Stimulated activated naive CD4-positive, alpha-beta T cell treated with Interleukin-2 at 50 U/mL for 16 hours (primary cell): Measurements from ENCODE around the gene CAMK2N2.
"Not testable (repeated sequence)": the region's sequence is repeated elsewhere in the genome, so short reads cannot be mapped to it uniquely, and the experiment has no call there.

Source experiments
- DNase-seq: peaks from one replicate; lab custom pipeline; 2025; lab: John Stamatoyannopoulos, UW

Gene CAMK2N2

DNA sequence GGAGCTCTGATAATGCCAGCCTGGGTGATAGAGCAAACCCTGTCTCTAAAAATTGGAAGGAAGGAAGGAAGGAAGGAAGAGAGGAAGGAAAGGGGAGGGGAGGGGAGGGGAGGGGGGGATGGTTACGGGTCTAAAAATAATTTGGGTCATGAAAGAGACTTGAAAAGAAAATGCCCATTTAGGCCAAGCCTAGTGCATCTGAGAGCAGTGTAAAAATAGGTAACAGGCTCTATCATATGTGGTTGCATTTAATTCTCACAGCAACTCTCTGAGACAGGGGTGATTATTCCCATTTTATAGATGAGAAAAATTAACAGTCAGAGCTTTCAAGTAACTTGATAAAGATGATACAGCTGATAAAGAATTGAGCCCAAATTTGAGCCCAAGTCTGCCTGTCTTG lies 10.9 kb upstream of the CAMK2N2 start:
- no peak for DNase-seq

DNA sequence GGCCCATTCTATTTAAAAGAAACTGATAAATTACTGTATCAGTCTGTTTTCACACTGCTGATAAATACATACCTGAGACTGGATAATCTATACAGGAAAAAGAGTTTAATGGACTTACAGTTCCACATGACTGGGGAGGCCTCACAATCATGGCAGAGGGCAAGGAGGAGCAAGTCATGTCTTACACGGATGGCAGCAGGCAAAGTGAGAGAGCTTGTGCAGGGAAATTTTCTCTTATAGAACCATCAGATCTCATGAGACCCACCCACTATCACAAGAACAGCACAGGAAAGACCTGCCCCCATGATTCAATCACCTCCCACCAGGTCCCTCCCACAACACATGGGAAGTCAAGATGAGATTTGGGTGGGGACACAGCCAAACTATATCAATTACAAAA lies 5.9 kb upstream of the CAMK2N2 start:
- not testable (repeated sequence) for DNase-seq

DNA sequence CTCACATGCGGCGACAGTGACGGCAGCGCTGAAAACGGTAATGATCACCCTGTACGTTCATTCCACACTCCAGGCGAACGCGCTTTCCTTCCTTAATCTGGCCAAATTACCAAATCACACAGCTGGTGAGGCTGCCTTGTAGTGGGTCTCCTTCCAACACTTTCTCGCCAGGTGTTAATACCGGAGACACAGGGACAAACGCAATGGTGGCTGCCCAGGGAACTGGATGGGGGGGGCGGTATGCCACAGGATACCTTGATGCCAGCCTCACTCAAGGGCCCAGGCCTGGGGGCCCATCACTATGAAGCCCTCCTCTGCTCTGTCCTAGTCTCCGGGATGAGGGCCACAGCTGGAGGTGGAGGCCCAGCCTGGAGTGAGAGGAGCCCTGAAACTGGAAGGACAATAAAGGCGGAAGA lies 1.4 kb upstream of the CAMK2N2 start:
- no peak for DNase-seq

DNA sequence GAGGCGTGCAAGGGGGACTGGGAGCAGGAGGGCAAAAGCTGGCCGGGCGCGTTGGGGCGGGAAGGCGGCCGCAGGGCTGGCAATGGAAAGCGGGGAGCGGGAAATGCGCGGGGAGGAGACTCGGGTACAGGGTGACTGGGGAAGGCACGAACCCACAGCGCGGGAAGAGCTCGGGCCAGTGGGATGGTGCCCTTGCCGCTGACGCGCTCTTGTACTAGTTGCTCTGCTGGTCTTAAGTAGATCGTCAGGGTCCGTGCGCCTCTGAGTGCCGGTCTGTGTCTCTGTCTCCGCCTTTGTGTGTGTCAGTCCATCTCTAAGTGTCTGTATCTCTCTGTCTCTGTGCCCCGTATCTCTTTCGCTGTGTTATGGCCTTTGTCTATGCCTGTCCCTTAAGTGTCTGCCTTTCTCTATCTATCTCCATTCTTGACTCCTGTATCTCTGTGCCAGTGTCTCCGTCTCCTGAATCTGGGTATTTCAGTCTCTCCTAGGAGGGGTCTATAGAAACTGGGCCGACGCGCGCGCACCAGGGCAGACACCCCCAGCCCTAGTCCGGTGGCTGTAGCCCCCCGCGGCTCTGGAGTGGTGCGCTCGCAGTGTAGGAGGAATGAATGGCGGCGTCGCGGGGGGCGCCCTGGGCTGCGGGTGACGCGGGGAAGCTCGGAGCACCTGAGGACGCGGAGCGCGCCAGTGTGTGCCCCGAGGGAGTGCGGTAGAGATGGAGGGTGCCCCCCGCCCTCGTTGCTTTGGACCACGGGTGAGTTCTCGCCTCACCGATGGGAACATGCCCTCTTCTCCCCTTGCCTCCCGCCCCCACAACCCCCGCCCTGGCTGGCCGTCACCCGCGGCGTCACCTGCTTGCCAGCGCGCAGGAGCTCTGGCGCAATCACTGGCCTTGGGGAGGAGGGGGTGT lies 756 bp upstream of the CAMK2N2 start:
- DNase-seq = peak; percentile 29

DNA sequence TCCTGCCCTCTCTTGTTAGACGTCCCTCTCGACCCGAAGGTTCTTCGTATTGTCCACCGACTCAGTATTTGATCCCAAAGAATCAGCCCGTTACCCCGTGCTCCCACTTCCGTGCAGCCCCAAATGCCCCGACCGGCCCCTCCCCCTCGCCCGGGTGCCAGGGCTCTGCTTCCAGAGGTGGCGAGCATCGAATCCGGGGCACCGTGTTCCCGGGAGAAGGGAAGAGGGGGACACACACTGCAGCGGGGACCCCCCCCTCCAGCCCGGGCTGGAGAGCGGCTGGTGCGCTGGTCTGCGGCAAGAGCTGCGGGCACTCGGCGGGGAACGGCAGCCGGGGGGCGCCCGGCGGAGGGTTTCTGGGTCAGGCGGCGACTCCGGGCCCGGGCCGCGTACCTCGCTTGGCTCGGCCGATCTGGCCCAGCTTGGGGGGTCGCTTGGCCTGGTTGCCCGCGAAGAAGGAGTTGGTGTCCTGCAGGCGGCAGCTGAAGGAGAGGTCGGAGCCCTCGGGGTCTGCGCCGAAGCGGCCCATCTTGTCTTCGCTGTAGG lies 556 bp downstream of the CAMK2N2 start:
- no peak for DNase-seq

DNA sequence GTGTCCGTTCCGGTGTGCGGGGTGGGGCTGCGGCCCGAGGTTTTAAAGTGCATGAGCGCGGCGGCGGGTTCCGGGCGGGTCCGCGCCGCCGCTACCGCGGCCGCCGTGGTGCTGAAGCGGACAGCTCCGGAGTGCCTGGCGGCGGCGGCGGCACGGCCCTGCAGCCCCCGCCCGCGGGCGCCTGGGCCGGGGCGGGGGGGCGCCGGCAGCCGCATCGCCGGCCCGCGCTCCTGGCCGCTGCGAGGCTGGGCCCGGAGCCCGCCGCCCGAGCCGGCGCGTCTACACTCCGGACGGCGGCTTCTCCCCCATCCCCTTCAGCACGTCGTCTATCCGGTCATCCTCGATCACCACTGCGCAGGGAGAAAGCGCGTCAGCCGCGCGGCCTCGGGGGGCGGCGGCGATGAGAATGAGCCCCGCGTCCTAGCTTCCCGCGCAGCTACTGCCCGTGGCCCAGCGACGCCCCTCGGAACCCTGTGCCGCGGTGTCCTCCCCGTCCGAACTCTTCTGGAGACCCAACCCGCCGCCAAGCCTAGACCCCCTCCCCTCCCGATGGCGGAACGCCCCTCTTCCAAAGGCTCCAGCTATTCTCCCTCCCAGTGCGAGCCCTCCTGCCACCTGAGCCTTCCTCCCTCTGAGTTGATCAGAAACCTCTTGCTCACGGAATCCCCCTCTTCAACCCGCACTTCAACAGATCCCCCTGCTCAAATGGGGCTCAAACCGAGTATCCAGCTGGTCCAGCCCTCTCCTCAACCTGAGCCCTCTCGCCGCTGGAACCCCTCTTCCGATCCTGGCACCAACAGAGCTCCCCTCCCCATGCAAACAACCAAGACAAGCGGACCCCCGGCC lies 1.3 kb downstream of the CAMK2N2 start:
- DNase-seq = peak; percentile 24

GRCh38 chr3:184259396-184259877 lies 1.9 kb downstream of the CAMK2N2 start:
- DNase-seq = no peak

- no peak for DNase-seq
These were observed 2.4 kb downstream of the CAMK2N2 start for GRCh38 chr3:184258926-184259325.

DNA sequence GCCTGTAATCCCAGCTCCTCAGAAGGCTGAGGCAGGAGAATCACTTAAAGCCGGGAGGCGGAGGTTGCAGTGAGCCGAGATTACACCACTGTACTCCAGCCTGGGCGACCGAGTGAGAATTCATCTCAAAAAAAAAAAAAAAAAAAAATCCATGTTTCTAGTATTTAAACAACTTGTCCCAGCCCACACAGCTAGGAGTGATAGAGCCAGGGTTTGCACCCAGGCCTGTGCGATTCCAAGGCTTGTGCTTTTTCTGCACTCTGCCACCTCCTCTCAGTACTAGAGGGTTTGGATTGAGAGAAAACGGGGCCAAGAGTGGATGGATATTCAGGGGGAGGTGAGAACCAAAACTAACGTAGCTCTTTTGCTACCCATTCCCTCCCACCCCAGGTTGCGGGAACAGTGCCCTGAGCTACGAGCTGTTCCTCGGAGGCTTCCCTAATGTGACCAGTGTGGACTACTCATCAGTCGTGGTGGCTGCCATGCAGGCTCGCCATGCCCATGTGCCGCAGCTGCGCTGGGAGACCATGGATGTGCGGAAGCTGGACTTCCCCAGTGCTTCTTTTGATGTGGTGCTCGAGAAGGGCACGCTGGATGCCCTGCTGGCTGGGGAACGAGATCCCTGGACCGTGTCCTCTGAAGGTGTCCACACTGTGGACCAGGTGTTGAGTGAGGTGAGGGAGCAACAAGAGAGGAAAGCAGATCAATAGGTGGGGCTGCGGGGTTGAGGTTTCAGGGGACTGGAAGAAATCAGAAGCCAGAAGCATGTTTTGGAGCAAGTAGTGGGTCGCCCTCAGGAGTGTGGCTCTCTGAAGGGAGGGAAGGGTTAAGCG lies 4.1 kb downstream of the CAMK2N2 start:
- DNase-seq = no peak

- peak; percentile 21 for DNase-seq
These were observed 5.9 kb downstream of the CAMK2N2 start for GRCh38 chr3:184255291-184256039.

GRCh38 chr3:184250167-184250828 lies 11.1 kb downstream of the CAMK2N2 start:
- peak; percentile 86 for DNase-seq

DNA sequence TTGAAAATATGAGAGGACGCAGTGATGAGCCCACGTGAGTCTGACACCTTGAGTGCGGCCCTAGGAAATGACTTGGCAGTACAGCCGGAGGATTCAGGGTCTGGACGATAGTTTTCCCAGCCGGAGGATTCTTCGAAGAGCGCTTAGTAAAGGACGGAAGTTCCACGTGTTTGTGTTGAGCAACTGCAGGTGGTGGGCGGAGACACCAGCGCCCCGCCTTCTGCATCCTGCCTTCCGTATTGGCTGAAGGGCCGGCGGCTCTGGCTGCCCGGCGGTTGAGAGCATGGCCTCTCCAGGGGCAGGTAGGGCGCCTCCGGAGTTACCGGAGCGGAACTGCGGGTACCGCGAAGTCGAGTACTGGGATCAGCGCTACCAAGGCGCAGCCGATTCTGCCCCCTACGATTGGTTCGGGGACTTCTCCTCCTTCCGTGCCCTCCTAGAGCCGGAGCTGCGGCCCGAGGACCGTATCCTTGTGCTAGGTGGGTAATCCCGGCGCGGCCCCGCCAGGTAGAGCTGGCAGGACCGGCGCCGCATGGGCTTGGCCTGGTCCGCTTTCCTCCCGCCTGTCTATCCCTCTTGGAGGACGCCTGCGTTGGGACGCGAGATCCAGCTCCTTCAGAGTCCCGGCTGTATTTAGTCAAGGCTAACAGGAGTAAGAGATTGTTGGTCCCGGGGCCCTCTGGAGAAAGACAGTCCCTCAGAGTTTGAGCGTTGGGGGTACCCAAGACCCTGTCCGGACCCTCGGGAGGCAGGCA lies 11.8 kb downstream of the CAMK2N2 start, which contains the start of gene EEF1AKMT4:
Gene EEF1AKMT4, plus strand, starts transcription at position 261 of the 755 bp plus-strand sequence. Its CDS starts 23 bp downstream, at position 284.
- DNase-seq = peak; percentile 97

GRCh38 chr3:184248454-184249411 lies 12.6 kb downstream of the CAMK2N2 start, which contains the start of gene ALG3:
ALG3 (minus strand) TSS chr3:184248962; CDS start chr3:184248940, 22 bp downstream.
- DNase-seq = peak; percentile 81

- no peak for DNase-seq
These were observed 19.1 kb downstream of the CAMK2N2 start for GRCh38 chr3:184242297-184242685.

DNA sequence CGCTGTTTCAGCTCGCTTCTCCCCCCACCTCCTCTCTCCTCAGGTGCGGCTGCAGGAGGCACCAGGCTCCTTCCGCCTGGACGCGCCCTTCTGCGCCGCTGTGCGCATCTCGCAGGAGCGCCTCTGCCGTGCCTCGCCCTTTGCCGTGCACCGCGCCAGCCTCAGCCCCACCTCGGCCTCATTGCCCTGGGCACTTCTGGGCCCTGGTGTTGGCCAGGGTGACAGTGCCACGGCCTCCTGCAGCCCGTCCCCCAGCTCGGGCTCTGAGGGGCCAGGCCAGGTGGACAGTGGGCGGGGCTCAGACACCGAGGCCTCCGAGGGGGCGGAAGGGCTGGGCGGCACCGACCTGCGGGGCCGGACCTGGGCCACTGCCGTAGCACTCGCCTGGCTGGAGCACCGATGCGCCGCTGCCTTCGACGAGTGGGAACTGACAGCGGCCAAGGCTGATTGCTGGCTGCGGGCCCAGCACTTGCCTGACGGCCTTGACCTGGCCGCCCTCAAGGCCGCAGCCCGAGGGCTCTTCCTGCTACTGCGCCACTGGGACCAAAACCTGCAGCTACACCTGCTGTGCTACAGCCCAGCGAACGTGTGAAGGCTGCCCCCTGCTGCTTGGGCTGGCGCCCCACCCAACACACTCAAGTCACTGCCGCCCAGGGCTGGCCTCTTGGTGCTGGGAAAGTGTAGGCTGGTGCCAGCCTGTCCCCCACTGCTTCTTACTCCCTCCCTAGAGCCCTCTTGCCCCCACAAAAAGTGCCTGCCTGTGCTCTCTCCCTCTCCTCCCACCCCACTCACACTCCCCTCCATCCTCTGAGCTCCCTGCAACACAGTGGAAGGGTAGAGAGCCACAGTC lies 19.7 kb downstream of the CAMK2N2 start:
- no peak for DNase-seq

DNA sequence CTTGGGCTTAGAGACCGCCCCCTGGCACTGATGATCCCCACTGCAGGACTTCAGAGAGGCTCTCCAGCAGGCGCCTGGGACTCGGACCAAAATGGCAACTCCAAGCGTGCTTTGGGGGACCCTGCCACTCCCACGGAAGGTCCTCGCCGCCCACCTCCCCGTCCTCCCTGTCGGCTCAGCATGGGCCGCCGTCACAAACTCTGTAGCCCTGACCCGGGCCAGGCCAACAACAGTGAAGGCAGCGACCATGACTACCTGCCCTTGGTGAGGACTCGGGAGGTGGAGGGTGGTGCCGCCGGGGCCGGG lies 20.3 kb downstream of the CAMK2N2 start:
- DNase-seq = no peak
